Smooth muscle cell (in vitro differentiated cells): ENCODE data around the gene GLT8D2. TPM values are rescaled to one million over a fixed set of nuclear protein-coding genes. Genes with fewer than 3 reads are reported as not detected.

Source experiments
- DNase-seq: peaks from one replicate; lab custom pipeline; 2025; ENCODE audit not compliant: unreplicated experiment; lab: John Stamatoyannopoulos, UW
- H2AFZ ChIP-seq: fragments of 200-600 bp; sonication (generic); 2 replicates; pipeline ENCODE4 v1.6.0; 2016; ENCODE audit warnings: antibody characterized with exemption, low read depth, mild to moderate bottlenecking
- H3F3A ChIP-seq: fragments of 200-600 bp; sonication (generic); 2 replicates; pipeline ENCODE4 v1.6.0; 2017; ENCODE audit warnings: antibody characterized with exemption, low read depth
- H3K27ac ChIP-seq: fragments of 200-600 bp; sonication (generic); 2 replicates; pipeline ENCODE4 v1.5.1; 2016; ENCODE audit warnings: low read depth, mild to moderate bottlenecking
- H3K27me3 ChIP-seq: fragments of 200-600 bp; sonication (generic); 2 replicates; pipeline ENCODE4 v1.6.1; 2016; ENCODE audit warnings: low read depth, mild to moderate bottlenecking
- H3K36me3 ChIP-seq: fragments of 200-600 bp; sonication (generic); 2 replicates; pipeline ENCODE4 v1.5.1; 2016; ENCODE audit warnings: low read depth
- H3K4me1 ChIP-seq: fragments of 200-600 bp; sonication (generic); 2 replicates; pipeline ENCODE4 v1.5.1; 2016; ENCODE audit warnings: low read depth
- H3K4me2 ChIP-seq: fragments of 200-600 bp; sonication (generic); 2 replicates; pipeline ENCODE4 v1.6.0; 2016; ENCODE audit warnings: mild to moderate bottlenecking
- H3K4me3 ChIP-seq: fragments of 200-600 bp; sonication (generic); 2 replicates; pipeline ENCODE4 v1.5.1; 2016; ENCODE audit warnings: mild to moderate bottlenecking
- H3K79me2 ChIP-seq: fragments of 200-600 bp; sonication (generic); 2 replicates; pipeline ENCODE4 v1.6.0; 2016; ENCODE audit warnings: low read depth, mild to moderate bottlenecking
- H3K9ac ChIP-seq: fragments of 200-600 bp; sonication (generic); 2 replicates; pipeline ENCODE4 v1.6.0; 2016; ENCODE audit warnings: low read depth
- H3K9me3 ChIP-seq: fragments of 200-600 bp; sonication (generic); replicated peaks from 2 replicates; pipeline ENCODE4 v1.5.1; 2016; ENCODE audit warnings: low read depth
- H4K20me1 ChIP-seq: fragments of 200-600 bp; sonication (generic); 2 replicates; pipeline ENCODE4 v1.6.0; 2016; ENCODE audit warnings: low read depth
- WGBS: methylation state at CpG from one replicate; pipeline ENCODE4 v1.1.7; 2016; ENCODE audit warnings: low lambda C conversion rate; 5-methylcytosine and 5-hydroxymethylcytosine counted together
- polyA plus RNA-seq: library from polyadenylated mRNA; unstranded; fragments of >200 nt; fragmentation: Nextera tagmentation; extraction: Ambion mirVana; gene quantifications from 2 replicates; pipeline ENCODE4 v1.2.1, GENCODE V29; 2016
- total RNA-seq: library from RNA; depleted of rRNA; stranded (reverse); fragments of >200 nt; gene quantifications from 2 replicates; pipeline ENCODE4 v1.2.3, GENCODE V29; 2014
- TF ChIP-seq, protein P1 (sequence below): fragments of 200-600 bp; sonication (generic); IDR thresholded peaks from 2 replicates; pipeline ENCODE4 v1.5.1; 2017; ENCODE audit warnings: borderline replicate concordance, mild to moderate bottlenecking, antibody characterized with exemption; ENCODE audit not compliant: insufficient read depth, poor library complexity, severe bottlenecking

The GLT8D2 gene
- total and polyA plus RNA-seq, 2 experiments from 2014 or later, result 43.0 to 47.7 TPM

DNA sequence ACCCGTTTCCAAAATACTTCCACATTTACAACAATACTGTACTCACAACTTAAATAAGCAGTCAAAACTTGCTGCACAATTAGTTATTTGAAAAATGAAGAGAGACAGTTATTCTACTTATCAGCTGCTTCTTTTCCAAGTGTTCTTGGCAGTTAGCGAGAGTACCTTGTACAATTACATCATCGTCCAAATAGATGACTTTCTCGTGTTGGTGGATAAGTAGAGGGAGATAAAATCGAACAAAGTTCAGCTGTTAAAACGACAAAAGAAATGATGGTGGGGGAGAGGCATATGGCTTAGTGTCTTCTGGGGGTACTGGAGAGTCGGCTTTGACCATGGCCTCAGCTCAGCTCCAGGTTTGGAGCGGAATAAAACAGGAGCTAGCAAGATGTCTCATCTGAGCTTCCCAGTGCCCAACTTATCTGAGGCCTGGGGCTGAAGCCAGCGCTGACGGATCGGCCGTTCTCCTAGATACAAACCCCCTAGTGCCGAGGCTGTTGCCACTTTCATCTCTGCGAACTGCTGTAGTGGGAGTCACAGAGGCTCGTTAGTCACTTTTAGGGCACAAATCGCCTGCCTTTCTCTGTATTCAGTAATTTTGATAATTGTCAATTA is 52.6 kb downstream of the GLT8D2 start:
- DNase-seq, result no peak
- Histone ChIP-seq H3K4me2 (no peak overlapping the region), H3K27me3 (peaks cover 4% of the 10 kb centered on the region), H3K9me3 (no peaks in the 10 kb centered on the region), H3K79me2 (no peaks in the 10 kb centered on the region), H3K4me1 (no peaks in the 10 kb centered on the region), H3F3A (no peaks in the 10 kb centered on the region), H3K27ac (no peak overlapping the region), H3K9ac (no peak overlapping the region), H3K4me3 (no peak overlapping the region), H4K20me1 (no peaks in the 10 kb centered on the region), H3K36me3 (no peaks in the 10 kb centered on the region), H2AFZ (no peak overlapping the region)
- TF ChIP-seq, protein P1, sequence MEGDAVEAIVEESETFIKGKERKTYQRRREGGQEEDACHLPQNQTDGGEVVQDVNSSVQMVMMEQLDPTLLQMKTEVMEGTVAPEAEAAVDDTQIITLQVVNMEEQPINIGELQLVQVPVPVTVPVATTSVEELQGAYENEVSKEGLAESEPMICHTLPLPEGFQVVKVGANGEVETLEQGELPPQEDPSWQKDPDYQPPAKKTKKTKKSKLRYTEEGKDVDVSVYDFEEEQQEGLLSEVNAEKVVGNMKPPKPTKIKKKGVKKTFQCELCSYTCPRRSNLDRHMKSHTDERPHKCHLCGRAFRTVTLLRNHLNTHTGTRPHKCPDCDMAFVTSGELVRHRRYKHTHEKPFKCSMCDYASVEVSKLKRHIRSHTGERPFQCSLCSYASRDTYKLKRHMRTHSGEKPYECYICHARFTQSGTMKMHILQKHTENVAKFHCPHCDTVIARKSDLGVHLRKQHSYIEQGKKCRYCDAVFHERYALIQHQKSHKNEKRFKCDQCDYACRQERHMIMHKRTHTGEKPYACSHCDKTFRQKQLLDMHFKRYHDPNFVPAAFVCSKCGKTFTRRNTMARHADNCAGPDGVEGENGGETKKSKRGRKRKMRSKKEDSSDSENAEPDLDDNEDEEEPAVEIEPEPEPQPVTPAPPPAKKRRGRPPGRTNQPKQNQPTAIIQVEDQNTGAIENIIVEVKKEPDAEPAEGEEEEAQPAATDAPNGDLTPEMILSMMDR, result no peak
- WGBS, result 87% methylated on average over 16 of the region's 16 CpGs

DNA sequence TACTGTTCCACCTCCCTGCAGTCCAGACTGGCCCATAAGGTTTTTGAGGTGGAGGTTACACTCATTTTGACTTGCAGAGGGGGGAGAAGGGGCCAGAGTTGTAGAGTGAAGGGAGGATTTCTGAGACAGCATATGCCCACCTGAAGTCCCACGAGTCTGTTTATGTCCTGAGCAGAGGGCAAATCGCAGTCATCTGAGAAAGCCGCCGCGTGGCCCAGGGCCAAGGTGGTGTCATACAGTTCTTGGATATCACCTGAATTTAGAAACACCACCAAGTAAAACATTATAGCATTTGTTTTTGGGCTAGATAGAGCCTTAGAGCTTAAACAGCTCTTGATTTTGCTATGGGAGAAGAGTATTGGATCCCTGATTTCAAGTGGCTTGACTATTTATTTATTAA is 53.4 kb downstream of the GLT8D2 start:
- no peak overlapping the region for H3K4me3 ChIP-seq
- H3K27me3 ChIP-seq, result peaks cover 4% of the 10 kb centered on the region
- DNase-seq, result no peak
- 97% methylated on average over 5 of the region's 5 CpGs for WGBS
- no peak overlapping the region for H3K9ac ChIP-seq
- no peak overlapping the region for H3K27ac ChIP-seq
- no peaks in the 10 kb centered on the region for H3K79me2 ChIP-seq
- TF ChIP-seq, protein P1, result no peak
- no peak overlapping the region for H3K4me2 ChIP-seq
- no peaks in the 10 kb centered on the region for H3K9me3 ChIP-seq
- no peaks in the 10 kb centered on the region for H3K36me3 ChIP-seq
- H2AFZ ChIP-seq, result no peak overlapping the region
- H3F3A ChIP-seq, result no peaks in the 10 kb centered on the region
- no peaks in the 10 kb centered on the region for H4K20me1 ChIP-seq
- no peaks in the 10 kb centered on the region for H3K4me1 ChIP-seq

DNA sequence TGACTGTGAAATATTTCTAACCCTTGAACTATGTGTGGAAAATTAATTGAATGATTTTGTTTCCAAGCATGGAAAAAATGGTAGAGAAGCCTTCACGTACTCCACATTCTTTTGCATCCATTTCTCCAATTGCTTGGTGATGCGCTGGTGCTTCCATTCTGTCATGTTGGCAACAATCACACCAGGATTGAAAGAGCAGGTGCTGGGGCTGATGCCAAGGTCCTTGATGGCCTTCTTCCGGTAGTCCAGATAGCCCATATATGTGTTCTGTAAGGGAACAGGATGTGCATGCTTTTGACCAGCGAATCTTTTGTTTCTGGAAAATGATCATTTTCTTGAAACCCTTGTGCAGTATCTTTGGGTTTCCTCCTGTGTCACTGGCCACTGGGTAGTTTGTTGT is 55.8 kb downstream of the GLT8D2 start:
- H3K9me3 ChIP-seq, result no peaks in the 10 kb centered on the region
- peaks cover 1% of the 10 kb centered on the region for H3K36me3 ChIP-seq
- H3F3A ChIP-seq, result peaks cover 2% of the 10 kb centered on the region
- H2AFZ ChIP-seq, result no peak overlapping the region
- H3K9ac ChIP-seq, result no peak overlapping the region
- TF ChIP-seq, protein P1, result no peak
- no peak overlapping the region for H3K4me2 ChIP-seq
- H3K27me3 ChIP-seq, result no peaks in the 10 kb centered on the region
- no peak overlapping the region for H3K4me3 ChIP-seq
- WGBS, result 94% methylated on average over 4 of the region's 4 CpGs
- H3K79me2 ChIP-seq, result no peaks in the 10 kb centered on the region
- no peak for DNase-seq
- H3K27ac ChIP-seq, result no peak overlapping the region
- H4K20me1 ChIP-seq, result peaks cover 3% of the 10 kb centered on the region
- no peaks in the 10 kb centered on the region for H3K4me1 ChIP-seq

DNA sequence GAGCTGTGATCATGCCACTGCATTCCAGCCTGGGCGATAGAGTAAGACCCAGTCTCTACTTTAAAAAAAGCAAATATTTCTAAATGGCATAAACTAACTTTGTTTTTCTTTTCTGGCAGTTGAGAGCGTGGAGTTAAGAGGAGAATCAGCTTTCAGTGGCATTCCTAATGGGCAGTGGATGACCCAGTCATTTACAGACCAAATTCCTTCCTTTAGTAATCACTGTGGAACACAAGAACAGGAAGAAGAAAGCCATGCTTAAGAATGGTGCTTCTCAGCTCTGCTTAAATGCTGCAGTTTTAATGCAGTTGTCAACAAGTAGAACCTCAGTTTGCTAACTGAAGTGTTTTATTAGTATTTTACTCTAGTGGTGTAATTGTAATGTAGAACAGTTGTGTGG is 63.2 kb downstream of the GLT8D2 start:
- Histone ChIP-seq H2AFZ (no peak overlapping the region), H3F3A (peaks cover 13% of the 10 kb centered on the region), H3K27me3 (no peaks in the 10 kb centered on the region), H3K4me3 (no peak overlapping the region), H3K79me2 (no peaks in the 10 kb centered on the region), H3K9me3 (no peaks in the 10 kb centered on the region), H3K4me2 (no peak overlapping the region), H3K36me3 (peaks cover 38% of the 10 kb centered on the region), H4K20me1 (peaks cover 17% of the 10 kb centered on the region), H3K27ac (peak overlapping the region; percentile 13), H3K9ac (no peak overlapping the region), H3K4me1 (no peaks in the 10 kb centered on the region)
- no peak for DNase-seq
- 53% methylated on average over 2 of the region's 2 CpGs for WGBS
- TF ChIP-seq, protein P1, result no peak
